ENCODE data around the gene ALDH3B1. TPM values are rescaled to one million over a fixed set of nuclear protein-coding genes. Genes with fewer than 3 reads are reported as not detected.

The ALDH3B1 gene
- total RNA-seq, 1 donor from 2014 or later: 1.3 TPM

- no peaks in the 10 kb centered on the region for H3K9me3 ChIP-seq (ENCODE audit: insufficient read depth, low read depth, low read length)
- TF ChIP-seq, protein P1, sequence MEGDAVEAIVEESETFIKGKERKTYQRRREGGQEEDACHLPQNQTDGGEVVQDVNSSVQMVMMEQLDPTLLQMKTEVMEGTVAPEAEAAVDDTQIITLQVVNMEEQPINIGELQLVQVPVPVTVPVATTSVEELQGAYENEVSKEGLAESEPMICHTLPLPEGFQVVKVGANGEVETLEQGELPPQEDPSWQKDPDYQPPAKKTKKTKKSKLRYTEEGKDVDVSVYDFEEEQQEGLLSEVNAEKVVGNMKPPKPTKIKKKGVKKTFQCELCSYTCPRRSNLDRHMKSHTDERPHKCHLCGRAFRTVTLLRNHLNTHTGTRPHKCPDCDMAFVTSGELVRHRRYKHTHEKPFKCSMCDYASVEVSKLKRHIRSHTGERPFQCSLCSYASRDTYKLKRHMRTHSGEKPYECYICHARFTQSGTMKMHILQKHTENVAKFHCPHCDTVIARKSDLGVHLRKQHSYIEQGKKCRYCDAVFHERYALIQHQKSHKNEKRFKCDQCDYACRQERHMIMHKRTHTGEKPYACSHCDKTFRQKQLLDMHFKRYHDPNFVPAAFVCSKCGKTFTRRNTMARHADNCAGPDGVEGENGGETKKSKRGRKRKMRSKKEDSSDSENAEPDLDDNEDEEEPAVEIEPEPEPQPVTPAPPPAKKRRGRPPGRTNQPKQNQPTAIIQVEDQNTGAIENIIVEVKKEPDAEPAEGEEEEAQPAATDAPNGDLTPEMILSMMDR (IDR thresholded peaks at IDR 0.05; ENCODE audit: insufficient read depth, low read depth, low read length): no peak
- TF ChIP-seq EZH2 (IDR thresholded peaks at IDR 0.05; ENCODE audit: insufficient read depth, low read length): no peak
- no peaks in the 10 kb centered on the region for H3K27me3 ChIP-seq (ENCODE audit: insufficient read depth, low read length)
- H4K20me1 ChIP-seq (ENCODE audit: insufficient read depth, low read length): no peaks in the 10 kb centered on the region
- H3K4me2 ChIP-seq (ENCODE audit: low read length): no peak overlapping the region
- Mint-ChIP-seq H3K4me3 (ENCODE audit: unreplicated experiment) (peak overlapping the region; percentile 70), H3K9me3 (ENCODE audit: unreplicated experiment) (no peaks in the 10 kb centered on the region), H3K27ac (ENCODE audit: unreplicated experiment) (peak overlapping the region; percentile 20), H3K36me3 (ENCODE audit: low read depth, unreplicated experiment) (peaks cover 17% of the 10 kb centered on the region), H3K27me3 (ENCODE audit: low read depth, unreplicated experiment) (peaks cover 14% of the 10 kb centered on the region), H3K4me1 (ENCODE audit: low read depth, unreplicated experiment) (peaks cover under 1% of the 10 kb centered on the region)
- H3K36me3 ChIP-seq (ENCODE audit: insufficient read depth, low read length): no peaks in the 10 kb centered on the region
- no peak overlapping the region for H3K27ac ChIP-seq (ENCODE audit: low read depth, low read length)
- no peak for DNase-seq (ENCODE audit: low read depth)
- FAIRE-seq: no peak
- H2AFZ ChIP-seq (ENCODE audit: low read depth, low read length): no peak overlapping the region
- no peak overlapping the region for H3K4me3 ChIP-seq (ENCODE audit: insufficient read depth, low read depth, low read length)
- H3K79me2 ChIP-seq (ENCODE audit: insufficient read depth, low read length): no peaks in the 10 kb centered on the region
- no peaks in the 10 kb centered on the region for H3K4me1 ChIP-seq (ENCODE audit: insufficient read depth, low read length)
- H3K9ac ChIP-seq (ENCODE audit: low read length): no peak overlapping the region
These were observed 13.3 kb upstream of the ALDH3B1 start for GRCh38 chr11:67996622-67997474.

DNA sequence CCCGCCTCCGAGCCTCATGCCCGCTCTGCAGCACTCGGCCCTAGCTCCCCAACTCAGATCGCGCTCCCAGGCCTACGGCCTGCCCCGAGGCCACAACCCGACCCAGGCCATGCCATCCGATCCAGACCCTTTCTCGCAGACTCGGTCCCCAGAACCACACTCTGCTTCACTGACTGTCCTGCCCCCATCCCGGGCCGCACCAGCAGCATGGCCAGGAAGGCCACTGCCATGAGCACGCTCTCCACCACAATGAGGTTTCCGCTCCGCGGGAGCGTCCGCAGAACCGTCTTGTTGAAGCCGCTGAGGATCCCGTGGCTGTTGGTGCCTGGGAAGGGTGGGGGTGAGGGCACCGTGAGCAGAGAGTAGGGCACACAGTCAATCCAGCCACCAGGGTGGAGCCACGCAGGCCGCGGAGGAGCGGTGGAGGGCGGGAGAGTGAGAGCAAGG lies 12.6 kb upstream of the ALDH3B1 start:
- no peak for TF ChIP-seq EZH2 (IDR thresholded peaks at IDR 0.05; ENCODE audit: insufficient read depth, low read length)
- TF ChIP-seq, protein P1 (IDR thresholded peaks at IDR 0.05; ENCODE audit: insufficient read depth, low read depth, low read length): no peak
- DNase-seq (ENCODE audit: low read depth): no peak
- H3K4me3 ChIP-seq (ENCODE audit: insufficient read depth, low read depth, low read length): no peak overlapping the region
- no peak for FAIRE-seq
- H3K27me3 ChIP-seq (ENCODE audit: insufficient read depth, low read length): no peaks in the 10 kb centered on the region
- no peak overlapping the region for H3K4me3 Mint-ChIP-seq (ENCODE audit: unreplicated experiment)
- H3K36me3 Mint-ChIP-seq (ENCODE audit: low read depth, unreplicated experiment): peaks cover 17% of the 10 kb centered on the region
- H3K27ac Mint-ChIP-seq (ENCODE audit: unreplicated experiment): no peak overlapping the region
- H3K79me2 ChIP-seq (ENCODE audit: insufficient read depth, low read length): no peaks in the 10 kb centered on the region
- H2AFZ ChIP-seq (ENCODE audit: low read depth, low read length): no peak overlapping the region
- H3K9me3 ChIP-seq (ENCODE audit: insufficient read depth, low read depth, low read length): no peaks in the 10 kb centered on the region
- no peaks in the 10 kb centered on the region for H3K9me3 Mint-ChIP-seq (ENCODE audit: unreplicated experiment)
- no peaks in the 10 kb centered on the region for H3K36me3 ChIP-seq (ENCODE audit: insufficient read depth, low read length)
- H3K27me3 Mint-ChIP-seq (ENCODE audit: low read depth, unreplicated experiment): peaks cover 12% of the 10 kb centered on the region
- H4K20me1 ChIP-seq (ENCODE audit: insufficient read depth, low read length): no peaks in the 10 kb centered on the region
- H3K4me1 ChIP-seq (ENCODE audit: insufficient read depth, low read length): no peaks in the 10 kb centered on the region
- H3K9ac ChIP-seq (ENCODE audit: low read length): no peak overlapping the region
- H3K27ac ChIP-seq (ENCODE audit: low read depth, low read length): no peak overlapping the region
- no peaks in the 10 kb centered on the region for H3K4me1 Mint-ChIP-seq (ENCODE audit: low read depth, unreplicated experiment)
- no peak overlapping the region for H3K4me2 ChIP-seq (ENCODE audit: low read length)
